Coronary artery (tissue), 2 donors: Measurements from ENCODE around the gene PHLDA2.
A peak's percentile ranks its signal among the peaks of the same experiment; 100 is the strongest.

ENCODE experiments used
- DNase-seq: peaks from one replicate; pipeline ENCODE4 v3.0.0-alpha.2; 2017; ENCODE audit warnings: low spot score
- H3K27ac ChIP-seq, 2 donors: fragments of 200-600 bp; sonication (generic); one replicate each; pipeline ENCODE4 v1.5.1; 2016 to 2019
- H3K4me3 ChIP-seq: fragments of 200-600 bp; sonication (generic); 2 replicates; pipeline ENCODE4 v1.5.1; 2016; ENCODE audit warnings: mild to moderate bottlenecking, moderate library complexity
- CTCF ChIP-seq: fragments of 200-600 bp; sonication (generic); IDR thresholded peaks from one replicate; pipeline ENCODE4 v1.5.1; 2019; ENCODE audit warnings: antibody characterized with exemption

PHLDA2 gene

DNA sequence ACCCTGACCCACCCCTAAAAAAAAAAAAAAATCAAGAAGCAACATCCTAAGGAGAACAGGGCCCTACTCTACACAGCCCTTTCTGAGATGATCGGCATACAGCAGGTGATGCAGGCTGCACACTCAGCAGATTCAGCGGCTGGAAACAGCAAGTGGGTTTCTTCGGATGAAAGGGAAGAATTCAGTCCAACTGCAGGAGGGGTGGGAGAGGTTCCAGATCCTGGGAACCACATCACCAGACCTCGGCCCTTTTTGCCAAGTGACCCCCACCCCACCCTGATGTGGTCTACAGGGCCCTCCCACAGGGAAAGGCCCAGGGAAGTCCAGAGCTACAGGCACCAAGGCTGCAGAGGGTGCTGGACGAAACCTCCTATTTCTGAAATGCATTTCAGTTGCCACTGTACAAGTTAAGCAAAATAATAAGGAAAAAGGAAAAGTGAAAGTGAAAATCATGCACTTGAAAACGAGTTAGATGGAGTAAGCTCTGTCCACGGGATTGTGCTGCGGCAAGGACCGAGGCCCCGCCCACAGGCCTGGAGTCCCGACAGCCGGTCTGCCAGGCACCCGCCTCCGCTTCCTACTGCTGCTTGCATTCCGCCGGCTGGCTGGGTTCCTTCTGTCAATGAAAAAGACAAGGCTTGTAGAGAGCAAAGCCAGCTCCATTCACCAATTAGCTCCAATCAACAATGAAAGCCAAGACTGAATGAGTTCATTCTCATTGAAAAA, 16.0 kb upstream of the PHLDA2 start:
- TF ChIP-seq CTCF, result no peak
- peak; percentile 90 for DNase-seq
- Histone ChIP-seq H3K4me3 (peak overlapping the region; percentile 63), H3K27ac (peak overlapping the region; percentile 38 to 68)

DNA sequence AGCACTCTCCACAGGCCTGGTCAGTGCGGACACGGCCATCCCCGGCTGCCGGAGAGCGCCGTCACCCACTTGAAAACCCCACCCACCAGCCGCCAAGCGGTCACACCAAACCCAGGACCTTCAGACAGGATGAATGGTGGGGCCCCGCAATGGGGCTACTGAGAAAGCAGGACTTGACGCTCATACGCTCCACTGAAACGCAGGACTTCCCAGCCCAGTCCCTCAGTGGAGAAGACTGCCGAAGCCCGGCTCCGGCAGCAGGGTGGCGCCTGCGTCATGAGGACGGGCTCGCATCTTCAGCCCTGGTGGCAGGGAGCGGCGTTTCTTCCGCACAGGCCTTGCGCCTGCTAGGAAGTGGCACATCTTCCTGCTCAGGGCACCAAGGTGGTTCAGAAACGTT, 15.3 kb upstream of the PHLDA2 start:
- Histone ChIP-seq H3K27ac (no peak overlapping the region), H3K4me3 (no peak overlapping the region)
- no peak for DNase-seq
- TF ChIP-seq CTCF, result no peak

DNA sequence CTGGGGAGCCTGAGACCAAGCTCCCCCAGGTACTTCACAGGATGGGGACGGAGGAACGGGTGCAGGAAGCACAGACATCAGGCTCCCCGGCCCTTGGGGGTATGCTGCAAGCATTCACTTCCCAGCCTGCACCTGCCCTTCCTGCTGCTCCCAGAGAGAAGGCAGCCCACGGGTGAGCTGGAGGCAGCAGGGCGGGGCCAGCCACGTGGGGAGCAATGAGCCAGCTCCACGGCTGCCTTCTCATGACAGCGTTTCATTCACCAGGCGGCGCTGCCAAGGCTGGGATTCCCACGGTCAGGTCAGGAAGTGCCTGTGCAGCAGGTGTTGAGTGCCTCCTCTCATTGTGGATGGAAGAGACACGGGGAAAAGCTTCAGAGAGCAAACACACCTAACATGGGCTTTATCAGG, 14.5 kb upstream of the PHLDA2 start:
- H3K4me3 ChIP-seq, result no peak overlapping the region
- H3K27ac ChIP-seq, result no peak overlapping the region
- no peak for DNase-seq
- TF ChIP-seq CTCF, result no peak

GRCh38 chr11:2942872-2943710, 13.9 kb upstream of the PHLDA2 start:
- no peak overlapping the region for H3K4me3 ChIP-seq
- TF ChIP-seq CTCF, result no peak
- no peak overlapping the region for H3K27ac ChIP-seq
- DNase-seq, result no peak

GRCh38 chr11:2942447-2942846, 13.2 kb upstream of the PHLDA2 start:
- TF ChIP-seq CTCF, result no peak
- DNase-seq, result no peak
- no peak overlapping the region for H3K27ac ChIP-seq
- H3K4me3 ChIP-seq, result no peak overlapping the region

DNA sequence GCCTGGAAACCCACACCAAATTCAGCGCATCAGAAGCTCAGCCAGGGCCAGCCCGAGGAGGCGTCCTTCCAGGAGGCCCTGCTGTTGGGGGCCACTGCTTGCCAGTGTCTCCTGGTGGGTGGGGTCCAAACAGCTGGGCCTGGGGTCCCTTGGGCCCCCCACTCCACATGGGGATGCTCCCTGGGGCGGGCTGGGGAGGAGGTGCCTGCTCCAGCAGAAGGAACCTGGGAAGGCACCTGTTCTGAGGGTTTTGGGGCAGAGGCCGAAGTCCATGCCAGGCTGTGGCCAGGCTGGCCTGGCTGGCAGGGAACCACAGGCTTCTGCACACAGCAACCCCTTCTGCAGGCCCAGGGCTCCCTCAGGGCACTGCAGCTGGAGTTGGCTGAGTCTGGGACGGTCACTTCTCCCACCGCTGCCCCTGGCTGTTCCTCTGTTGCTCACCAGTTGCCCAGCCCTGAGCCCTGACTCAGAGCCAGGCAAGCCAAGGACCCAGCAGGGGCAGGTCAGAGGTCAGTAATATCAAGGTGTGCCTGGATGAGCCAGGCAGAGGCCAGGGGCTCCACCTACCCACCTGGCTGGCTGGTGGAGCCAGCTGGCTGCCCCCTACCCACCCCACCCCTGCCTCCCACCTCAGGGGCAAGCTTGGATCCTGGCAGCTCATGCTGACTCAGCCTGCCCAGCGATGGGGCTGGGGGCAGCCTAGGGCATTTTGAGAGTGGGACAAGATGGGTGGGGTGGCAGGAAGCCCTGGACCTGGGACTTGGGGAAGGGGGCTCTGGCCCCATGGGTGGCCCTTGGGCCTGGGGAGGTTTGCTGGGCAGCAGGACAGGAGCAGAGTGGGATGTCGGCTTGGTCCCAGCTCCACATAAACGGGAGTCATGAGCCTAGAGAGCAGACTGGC, 12.0 kb upstream of the PHLDA2 start:
- no peak for DNase-seq
- H3K27ac ChIP-seq, result peak overlapping the region in 1 of 2 donors; percentile 32
- TF ChIP-seq CTCF, result no peak

More for the DNA sequence above, 12.0 kb upstream of the PHLDA2 start:
- no peak overlapping the region for H3K4me3 ChIP-seq
